Muscle layer of duodenum (tissue), 2 donors: ENCODE data around the gene ARMH3.

ENCODE experiments used
- H3K27ac ChIP-seq: one replicate; pipeline ENCODE4 v1.7.0; 2013; ENCODE audit warnings: mild to moderate bottlenecking, low read length
- H3K27me3 ChIP-seq: one replicate; pipeline ENCODE4 v1.7.0; 2013; ENCODE audit warnings: low read depth, mild to moderate bottlenecking, control low read depth, low read length
- H3K36me3 ChIP-seq, 2 donors: one replicate each; pipeline ENCODE4 v1.7.0; 2013; ENCODE audit warnings: low read length in 2 of 2, control low read depth in 1 of 2, mild to moderate bottlenecking in 1 of 2; ENCODE audit not compliant: insufficient read depth in 2 of 2, control insufficient read depth in 1 of 2
- H3K4me1 ChIP-seq, 2 donors: one replicate each; pipeline ENCODE4 v1.7.0; 2013; ENCODE audit warnings: low read length in 2 of 2, mild to moderate bottlenecking in 2 of 2, control low read depth in 1 of 2, moderate library complexity in 1 of 2; ENCODE audit not compliant: insufficient read depth in 2 of 2, control insufficient read depth in 1 of 2
- H3K4me3 ChIP-seq, 2 donors: one replicate each; pipeline ENCODE4 v1.7.0; 2013; ENCODE audit warnings: low read length in 2 of 2, low read depth in 1 of 2, mild to moderate bottlenecking in 1 of 2
- H3K9me3 ChIP-seq, 2 donors: one replicate each; pipeline ENCODE4 v1.7.0; 2013; ENCODE audit warnings: low read length in 2 of 2, control low read depth in 1 of 2, mild to moderate bottlenecking in 1 of 2; ENCODE audit not compliant: control insufficient read depth in 1 of 2
- donor health status: healthy.

The ARMH3 gene

DNA sequence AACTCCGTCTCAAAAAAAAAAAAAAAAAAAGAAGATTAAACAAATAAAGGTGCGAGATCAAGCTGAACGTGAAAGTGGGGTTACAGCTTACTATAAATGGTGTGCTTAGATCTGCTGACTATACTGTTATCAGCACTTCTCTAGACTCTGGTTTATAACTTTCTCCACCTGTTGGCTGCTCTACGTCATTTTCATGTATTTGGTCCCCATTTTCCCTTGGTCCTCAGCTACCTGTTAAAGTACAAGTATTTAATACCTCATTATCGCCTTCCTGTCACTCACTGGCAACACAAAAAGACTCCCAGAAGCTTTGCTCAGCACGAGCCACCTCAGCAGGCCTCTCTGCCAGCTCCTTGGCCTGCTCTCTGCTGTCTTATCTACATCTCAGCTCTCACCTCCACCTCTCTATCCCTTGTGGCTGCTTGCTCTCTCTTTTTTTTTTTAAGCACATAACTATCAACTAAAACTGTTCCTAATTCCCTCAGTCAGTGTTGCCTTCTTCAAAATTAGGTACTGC, 95.0 kb downstream of the ARMH3 start:
- H3K27ac ChIP-seq, result no peak overlapping the region
- H3K4me3 ChIP-seq, result no peak overlapping the region
- H3K36me3 ChIP-seq, result peaks cover 6 to 12% of the 10 kb centered on the region in 2 donors
- H3K4me1 ChIP-seq, result peaks cover 0 to 8% of the 10 kb centered on the region in 2 donors
- H3K9me3 ChIP-seq, result no peaks in the 10 kb centered on the region
- H3K27me3 ChIP-seq, result no peaks in the 10 kb centered on the region

DNA sequence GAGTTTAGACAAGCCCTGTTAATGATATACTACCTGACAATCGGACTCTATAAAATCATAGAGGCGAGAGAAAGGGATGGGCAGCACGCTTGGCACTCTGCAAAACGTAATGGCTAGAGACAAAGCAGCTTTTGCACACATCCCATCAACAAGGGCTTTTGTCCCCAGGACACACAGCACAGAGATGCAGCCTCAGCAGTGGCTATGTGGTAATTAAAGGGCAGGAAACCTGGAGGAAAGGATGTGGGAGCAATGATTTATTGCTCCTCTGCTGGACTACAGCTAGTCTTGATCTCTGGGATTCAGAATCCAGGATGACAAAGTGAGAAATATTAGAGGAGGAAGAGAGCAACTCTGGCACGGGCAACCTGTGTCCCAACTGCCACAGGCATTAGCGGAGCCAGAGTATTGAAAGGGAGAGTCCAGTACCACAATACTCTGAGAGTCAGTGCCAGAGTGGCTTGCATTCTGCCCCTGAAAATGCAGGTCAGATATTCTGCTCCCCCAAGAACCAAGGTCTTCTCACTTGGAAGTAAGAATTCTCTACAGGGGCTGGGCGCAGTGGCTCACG, 96.5 kb downstream of the ARMH3 start:
- Histone ChIP-seq H3K27ac (no peak overlapping the region), H3K4me3 (no peak overlapping the region), H3K36me3 (peaks cover 11 to 19% of the 10 kb centered on the region in 2 donors), H3K27me3 (no peaks in the 10 kb centered on the region), H3K9me3 (no peaks in the 10 kb centered on the region), H3K4me1 (no peaks in the 10 kb centered on the region)

GRCh38 chr10:101958691-101959090, 97.3 kb downstream of the ARMH3 start:
- H3K36me3 ChIP-seq, result peaks cover 15 to 19% of the 10 kb centered on the region in 2 donors
- no peak overlapping the region for H3K27ac ChIP-seq
- no peaks in the 10 kb centered on the region for H3K27me3 ChIP-seq
- no peaks in the 10 kb centered on the region for H3K9me3 ChIP-seq
- H3K4me1 ChIP-seq, result no peaks in the 10 kb centered on the region
- no peak overlapping the region for H3K4me3 ChIP-seq

DNA sequence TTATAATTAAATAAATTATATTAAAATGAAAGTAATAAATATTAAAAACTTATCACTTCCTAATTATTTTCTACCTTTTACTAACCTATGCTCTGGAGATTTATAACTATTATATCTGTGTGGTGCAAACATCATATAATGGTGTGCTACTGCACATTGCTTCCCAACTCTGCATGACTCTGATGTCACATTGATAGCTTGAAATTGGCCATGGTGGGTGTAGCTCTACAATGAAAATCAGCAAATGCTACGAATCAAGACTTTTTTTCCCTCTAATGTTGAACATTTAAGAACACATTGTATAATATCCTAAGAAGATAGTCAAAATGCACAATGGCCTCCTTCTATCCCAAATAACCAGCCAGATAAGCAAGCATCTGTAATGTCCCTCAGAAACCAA, 99.1 kb downstream of the ARMH3 start:
- Histone ChIP-seq H3K27ac (no peak overlapping the region), H3K36me3 (peaks cover 19 to 27% of the 10 kb centered on the region in 2 donors), H3K4me3 (no peak overlapping the region), H3K27me3 (no peaks in the 10 kb centered on the region), H3K4me1 (no peaks in the 10 kb centered on the region), H3K9me3 (no peaks in the 10 kb centered on the region)

- Histone ChIP-seq H3K36me3 (peaks cover 19 to 32% of the 10 kb centered on the region in 2 donors), H3K4me3 (no peak overlapping the region), H3K9me3 (no peaks in the 10 kb centered on the region), H3K27me3 (no peaks in the 10 kb centered on the region), H3K4me1 (no peaks in the 10 kb centered on the region), H3K27ac (no peak overlapping the region)
Measured at GRCh38 chr10:101956117-101956516, 99.9 kb downstream of the ARMH3 start.

DNA sequence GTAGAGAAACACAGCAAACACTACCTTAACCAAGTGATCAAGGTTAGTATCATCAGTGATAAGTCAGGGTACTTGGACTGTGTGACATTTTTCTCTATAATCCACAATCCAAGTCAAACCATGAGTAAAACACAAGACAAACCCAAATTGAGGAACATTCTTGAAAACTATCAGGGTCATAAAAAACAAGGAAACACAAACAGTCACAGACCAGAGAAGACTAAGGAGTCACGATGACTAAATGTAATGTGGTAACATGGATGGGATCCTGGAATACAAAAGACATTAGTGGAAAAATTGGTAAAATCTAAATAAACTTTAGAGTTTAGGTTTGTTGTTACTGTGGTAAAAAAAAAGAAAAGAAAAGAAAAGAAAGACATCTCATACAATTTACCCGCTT, 103.8 kb downstream of the ARMH3 start:
- H3K36me3 ChIP-seq, result peaks cover 19 to 43% of the 10 kb centered on the region in 2 donors
- no peak overlapping the region for H3K4me3 ChIP-seq
- H3K4me1 ChIP-seq, result no peaks in the 10 kb centered on the region
- no peaks in the 10 kb centered on the region for H3K27me3 ChIP-seq
- H3K27ac ChIP-seq, result no peak overlapping the region
- peaks cover 4 to 7% of the 10 kb centered on the region in 2 donors for H3K9me3 ChIP-seq

- Histone ChIP-seq H3K4me1 (no peaks in the 10 kb centered on the region), H3K27me3 (no peaks in the 10 kb centered on the region), H3K36me3 (peaks cover 12 to 33% of the 10 kb centered on the region in 2 donors), H3K9me3 (peaks cover 4 to 9% of the 10 kb centered on the region in 2 donors), H3K27ac (no peak overlapping the region), H3K4me3 (no peak overlapping the region)
Measured at GRCh38 chr10:101950213-101950612, 105.8 kb downstream of the ARMH3 start.

DNA sequence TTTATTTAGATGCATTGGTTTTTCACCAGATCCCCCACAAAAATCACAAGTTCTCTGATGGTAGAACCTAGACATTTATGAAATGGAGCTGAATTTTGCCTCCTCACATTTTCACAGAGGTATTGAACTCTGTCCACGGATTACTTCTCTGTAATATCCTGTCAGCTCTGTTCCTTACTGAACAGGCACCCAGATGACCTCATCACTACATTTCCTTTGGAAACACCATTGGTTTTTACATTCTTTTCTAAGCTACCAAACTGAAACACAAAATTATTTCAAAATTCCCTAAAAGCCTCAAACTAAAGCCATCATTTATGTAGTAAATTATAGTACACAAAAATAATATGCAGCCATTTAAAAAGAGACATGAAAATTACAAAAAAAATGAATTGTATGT, 114.1 kb downstream of the ARMH3 start:
- peaks cover 4 to 5% of the 10 kb centered on the region in 2 donors for H3K36me3 ChIP-seq
- no peaks in the 10 kb centered on the region for H3K27me3 ChIP-seq
- H3K9me3 ChIP-seq, result peaks cover 0 to 2% of the 10 kb centered on the region in 2 donors
- H3K27ac ChIP-seq, result no peak overlapping the region
- H3K4me3 ChIP-seq, result no peak overlapping the region
- peaks cover 15 to 44% of the 10 kb centered on the region in 2 donors for H3K4me1 ChIP-seq

DNA sequence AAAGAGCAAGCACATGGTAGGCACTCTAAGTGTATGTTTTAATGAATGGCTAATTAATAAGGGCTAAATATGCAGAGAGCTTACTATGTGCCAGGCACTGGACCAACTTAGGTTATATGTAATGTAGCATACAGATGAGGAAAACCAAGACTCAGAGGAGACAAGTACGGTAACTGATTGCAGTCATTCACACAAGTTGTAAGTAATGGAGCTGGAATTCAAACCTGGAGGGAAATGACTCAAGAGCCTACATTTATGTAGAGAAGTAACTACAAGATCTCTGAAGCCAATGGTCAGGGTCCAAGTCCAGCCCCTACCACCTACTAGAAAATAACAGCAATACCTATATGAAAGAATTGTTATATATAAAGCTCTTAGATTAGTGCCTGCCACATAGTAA, 115.1 kb downstream of the ARMH3 start:
- Histone ChIP-seq H3K27me3 (no peaks in the 10 kb centered on the region), H3K4me1 (peaks cover 15 to 44% of the 10 kb centered on the region in 2 donors), H3K36me3 (peaks cover 4 to 5% of the 10 kb centered on the region in 2 donors), H3K27ac (peak overlapping the region; percentile 65), H3K9me3 (no peaks in the 10 kb centered on the region), H3K4me3 (no peak overlapping the region)

- Histone ChIP-seq H3K27me3 (no peaks in the 10 kb centered on the region), H3K4me1 (peaks cover 15 to 52% of the 10 kb centered on the region in 2 donors), H3K27ac (peak overlapping the region; percentile 76), H3K9me3 (no peaks in the 10 kb centered on the region), H3K4me3 (no peak overlapping the region), H3K36me3 (peaks cover 4 to 5% of the 10 kb centered on the region in 2 donors)
Measured at GRCh38 chr10:101939729-101940128, 116.2 kb downstream of the ARMH3 start.

DNA sequence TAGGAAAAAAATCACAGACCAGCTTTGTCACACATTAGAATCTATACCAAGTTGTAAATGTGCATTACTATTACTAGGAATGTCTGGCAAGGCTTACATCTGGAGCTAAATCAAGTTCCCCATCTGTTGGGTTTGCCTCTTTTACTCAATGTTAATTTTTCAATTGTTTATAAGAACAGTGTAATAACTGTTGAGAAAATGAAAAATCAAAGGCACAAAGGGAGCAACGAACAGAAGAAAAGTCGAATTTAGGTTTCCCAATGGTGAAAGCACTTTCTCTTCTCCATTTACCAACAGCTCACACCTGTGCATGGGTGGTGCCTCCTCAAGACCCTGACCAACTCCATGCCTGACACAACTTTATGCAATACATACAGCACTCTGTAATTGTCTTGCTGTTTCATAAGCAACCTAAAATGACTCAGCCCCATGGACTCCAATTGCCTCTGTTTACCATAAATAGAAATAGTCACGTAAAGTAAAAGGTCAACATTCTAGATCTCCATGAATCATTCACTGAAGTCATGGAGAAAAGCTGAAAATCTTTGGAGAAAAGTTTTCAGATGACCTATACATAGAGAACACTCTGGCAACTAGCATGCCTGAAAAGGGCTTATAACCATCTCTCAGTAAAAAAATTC, 116.8 kb downstream of the ARMH3 start:
- H3K27ac ChIP-seq, result peak overlapping the region; percentile 76
- no peak overlapping the region for H3K4me3 ChIP-seq
- H3K27me3 ChIP-seq, result no peaks in the 10 kb centered on the region
- peaks cover 4 to 5% of the 10 kb centered on the region in 2 donors for H3K36me3 ChIP-seq
- peaks cover 15 to 58% of the 10 kb centered on the region in 2 donors for H3K4me1 ChIP-seq
- H3K9me3 ChIP-seq, result no peaks in the 10 kb centered on the region
